NCI-H510A treated with DMSO at 0.1 percent for 48 hours (cell line): ENCODE measurements around the gene SOX5.

Source experiments
- DNase-seq: peaks from one replicate; lab custom pipeline; 2025; lab: John Stamatoyannopoulos, UW

Gene SOX5

DNA sequence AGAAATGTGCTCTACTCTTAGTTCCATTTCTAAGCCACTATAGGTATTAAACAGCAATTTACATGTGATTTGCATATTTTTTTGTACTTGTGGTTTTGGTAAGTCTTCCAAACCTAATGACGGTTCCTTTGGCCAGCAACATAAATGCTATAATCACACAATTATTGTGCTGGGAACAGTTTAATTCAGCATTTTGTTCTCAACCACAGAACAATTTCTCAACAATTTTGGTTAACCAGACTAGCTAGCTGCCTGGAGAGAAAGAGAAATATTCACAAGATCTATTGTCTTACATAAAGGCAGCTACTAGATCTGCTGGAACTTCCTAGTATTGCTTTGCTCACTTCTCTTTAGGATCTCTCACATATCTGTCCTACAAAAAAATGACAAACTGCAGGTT is 265.3 kb downstream of the SOX5 start:
- no peak for DNase-seq

- no peak for DNase-seq
Measured at GRCh38 chr12:23681237-23681636, 268.2 kb downstream of the SOX5 start.

DNA sequence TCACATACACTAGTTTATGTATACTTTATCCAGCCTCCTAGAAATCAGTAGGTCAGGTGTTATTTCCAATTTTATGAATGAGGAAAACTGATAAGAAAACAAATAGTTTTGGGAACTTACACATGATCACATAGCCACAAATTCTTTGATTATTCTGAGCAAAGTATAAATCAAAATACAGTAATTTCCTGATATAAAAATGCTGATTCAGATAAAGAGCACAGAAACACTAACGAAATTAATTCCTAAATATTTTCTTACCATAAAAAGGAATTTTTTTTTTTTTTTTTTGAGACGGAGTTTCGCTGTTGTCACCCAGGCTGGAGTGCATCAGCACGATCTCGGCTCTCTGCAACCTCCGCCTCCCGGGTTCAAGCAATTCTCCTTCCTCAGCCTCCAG is 275.4 kb downstream of the SOX5 start:
- DNase-seq = no peak

DNA sequence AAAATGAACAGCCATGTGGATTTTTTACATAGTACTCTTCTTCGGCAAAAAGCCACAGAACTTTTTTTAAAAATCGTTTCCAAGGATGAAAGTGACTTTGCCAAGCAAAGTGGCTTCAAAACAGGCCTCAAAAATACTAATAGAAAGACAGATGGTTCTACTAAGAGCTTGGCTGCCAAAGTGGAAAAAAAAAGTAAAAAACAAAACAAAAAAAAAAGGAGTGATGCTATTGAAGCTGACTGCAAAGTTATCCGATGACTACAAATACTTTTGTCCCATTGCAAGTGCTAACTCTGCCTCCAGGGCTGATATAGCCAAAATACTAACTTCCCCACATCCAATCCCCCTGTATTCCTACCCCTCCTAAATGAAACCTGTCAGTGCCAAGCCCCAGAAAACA is 277.6 kb downstream of the SOX5 start:
- DNase-seq = no peak

DNA sequence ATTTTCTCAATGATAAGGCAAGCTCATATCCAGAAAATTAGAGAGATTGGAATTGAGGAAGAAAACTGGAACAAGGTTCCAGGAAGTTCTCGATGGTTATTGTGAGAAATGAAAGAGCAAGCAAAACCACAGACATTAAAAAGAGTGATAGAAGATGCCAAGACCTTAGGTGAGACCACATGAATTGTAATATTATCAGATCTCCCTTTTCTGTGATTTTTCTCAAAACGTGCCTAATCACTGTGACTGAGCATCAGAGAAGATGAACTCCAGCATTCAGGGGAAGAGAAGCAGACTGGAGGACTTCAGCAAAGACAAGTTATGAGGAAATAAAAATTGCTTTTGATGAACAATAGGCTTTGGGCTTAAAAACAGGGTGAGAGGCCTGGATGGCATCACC is 278.8 kb downstream of the SOX5 start:
- no peak for DNase-seq

DNA sequence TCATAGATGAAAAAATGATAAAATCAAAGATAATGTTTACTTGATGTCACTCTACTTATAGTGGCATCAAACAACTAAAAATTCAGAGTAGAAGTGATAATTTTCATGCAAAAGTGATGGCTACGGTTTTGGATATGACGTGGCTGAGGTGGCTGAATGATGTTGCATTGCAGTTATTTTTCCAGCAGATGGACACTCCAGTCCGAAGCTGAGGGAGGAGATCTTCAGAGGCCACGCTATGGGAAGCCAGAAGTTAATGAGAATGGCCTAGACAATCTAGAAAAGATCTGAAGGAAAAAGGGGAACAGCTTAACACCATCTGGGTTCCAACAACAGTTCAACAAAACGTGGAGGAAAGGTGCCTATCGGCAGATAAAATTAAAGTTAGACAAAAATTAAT is 279.8 kb downstream of the SOX5 start:
- DNase-seq = no peak

GRCh38 chr12:23666866-23667265 is 282.6 kb downstream of the SOX5 start:
- no peak for DNase-seq

DNA sequence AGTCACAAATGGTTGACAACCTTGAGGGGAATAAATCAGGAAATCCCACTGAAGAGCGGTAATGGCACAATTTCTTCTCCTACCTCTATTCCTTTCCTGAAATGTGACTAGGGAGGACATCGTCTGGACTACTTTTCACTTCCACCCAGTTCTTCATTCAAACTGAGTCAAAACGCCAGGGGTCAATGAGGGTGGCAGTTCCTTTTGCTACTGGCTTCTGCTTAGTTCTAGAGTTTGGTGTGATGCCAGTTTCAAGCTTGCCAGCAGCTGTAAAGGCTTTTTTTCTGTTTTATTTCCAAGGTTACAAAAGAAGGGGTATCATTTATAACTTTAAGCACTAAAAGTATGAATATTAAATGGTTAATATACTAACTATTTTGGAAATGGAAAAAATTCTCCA is 286.5 kb downstream of the SOX5 start:
- no peak for DNase-seq

DNA sequence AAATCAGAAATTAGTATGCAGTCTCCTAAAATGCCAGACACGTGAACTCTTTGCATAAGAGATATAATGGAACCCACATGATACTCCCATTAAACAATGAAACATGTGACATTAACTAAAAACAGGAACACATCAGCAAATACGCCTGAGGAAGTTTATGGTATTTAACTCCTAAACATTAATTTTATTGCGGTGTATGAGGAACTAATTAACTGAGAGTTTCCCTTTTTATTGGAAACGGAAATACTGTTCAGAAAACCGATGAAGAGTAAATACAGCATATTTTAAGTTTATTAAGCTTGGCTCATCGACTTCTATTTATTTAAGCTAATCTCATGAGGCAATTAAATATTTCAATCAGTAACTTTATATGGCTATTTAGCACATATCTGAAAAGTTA is 290.3 kb downstream of the SOX5 start:
- DNase-seq = no peak

GRCh38 chr12:23657598-23657997 is 291.9 kb downstream of the SOX5 start:
- DNase-seq = no peak

- DNase-seq = no peak
Measured at GRCh38 chr12:23655884-23656283, 293.6 kb downstream of the SOX5 start.

DNA sequence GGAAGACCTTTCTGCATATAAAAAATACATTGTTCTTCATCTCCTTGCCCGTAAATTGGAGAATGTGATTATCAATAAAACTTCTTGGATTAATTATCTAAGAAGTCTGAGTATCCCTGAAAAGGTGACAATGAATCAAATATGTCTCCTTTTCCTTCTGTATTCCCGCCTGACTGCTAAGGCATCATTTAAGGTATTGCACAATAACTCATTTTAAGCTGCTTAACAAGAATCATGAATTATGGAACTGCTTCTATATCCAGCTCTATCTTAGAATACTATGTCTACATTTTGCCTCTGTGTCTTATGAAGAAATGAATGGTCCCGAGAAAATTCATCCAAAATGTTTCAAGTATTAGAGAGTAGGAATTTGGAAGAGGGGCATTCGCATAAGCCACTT is 294.4 kb downstream of the SOX5 start:
- DNase-seq = no peak

DNA sequence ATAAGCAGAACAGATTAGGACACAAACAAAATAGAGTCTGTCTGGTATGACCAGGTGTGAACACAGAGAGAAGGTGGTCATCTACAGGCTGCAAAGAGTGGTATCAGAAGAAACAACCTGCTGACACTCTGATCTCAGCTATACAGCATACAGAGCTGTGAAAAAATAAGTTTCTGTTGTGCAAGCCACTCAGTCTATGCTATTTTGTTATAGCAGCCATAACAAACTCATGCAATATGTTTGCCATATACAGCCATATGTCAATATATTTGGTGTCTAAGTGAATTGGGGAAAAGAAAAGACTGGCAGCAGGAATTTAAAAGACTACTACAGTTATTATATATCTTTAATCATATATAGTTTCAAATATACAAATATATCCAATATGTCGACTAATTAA is 300.9 kb downstream of the SOX5 start:
- no peak for DNase-seq

GRCh38 chr12:23640754-23641153 is 308.7 kb downstream of the SOX5 start:
- peak; percentile 17 for DNase-seq

DNA sequence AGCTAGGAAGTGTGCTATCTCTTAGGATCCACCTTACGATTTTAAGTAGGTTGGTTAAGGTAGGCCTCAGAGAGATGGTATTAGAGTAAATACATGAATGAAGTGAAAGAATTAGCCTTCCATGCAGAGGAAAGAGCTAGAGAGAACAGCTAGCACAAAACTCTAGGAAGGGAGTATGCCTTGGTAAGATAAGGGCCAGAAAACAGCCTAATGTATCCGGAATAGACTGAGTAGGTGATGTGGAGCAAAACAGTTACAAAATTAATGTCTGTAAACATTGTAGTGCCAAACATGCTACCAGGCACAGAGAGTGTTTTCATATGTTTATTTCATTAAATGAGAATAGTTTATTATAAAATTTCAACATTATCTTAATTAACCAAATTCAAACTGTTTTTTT is 315.1 kb downstream of the SOX5 start:
- DNase-seq = no peak

DNA sequence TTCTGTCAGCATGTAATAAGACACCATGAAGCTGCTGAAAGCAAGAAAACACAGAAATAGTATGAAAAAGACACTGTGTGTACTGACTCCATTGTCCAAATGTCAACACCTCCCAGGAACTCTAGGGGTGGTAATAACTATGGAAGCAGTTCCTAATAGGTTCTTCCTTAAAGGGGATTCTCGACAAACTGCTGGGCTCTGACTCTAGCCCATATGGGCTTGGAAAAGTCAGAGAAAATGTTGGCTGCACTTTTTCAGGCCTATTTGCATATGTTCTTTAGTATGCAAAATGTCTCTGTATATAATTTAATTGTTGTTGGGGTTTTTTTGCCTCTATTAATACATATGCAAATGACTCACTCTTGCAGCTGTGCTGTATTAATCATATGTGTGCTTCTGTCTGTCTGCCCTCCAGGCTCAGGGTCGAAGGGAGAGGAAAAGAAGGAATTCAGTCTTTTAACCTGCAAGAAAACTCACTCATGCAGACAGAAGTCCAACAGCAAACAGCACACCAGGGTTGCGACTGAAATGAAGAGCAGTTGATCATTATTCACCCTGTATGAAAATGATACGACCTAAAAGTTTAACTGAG is 317.6 kb downstream of the SOX5 start:
- DNase-seq = no peak

- no peak for DNase-seq
Measured at GRCh38 chr12:23630524-23630923, 318.9 kb downstream of the SOX5 start.

GRCh38 chr12:23628806-23629205 is 320.7 kb downstream of the SOX5 start:
- DNase-seq = no peak

- DNase-seq = no peak
Measured at GRCh38 chr12:23626791-23627190, 322.7 kb downstream of the SOX5 start.

DNA sequence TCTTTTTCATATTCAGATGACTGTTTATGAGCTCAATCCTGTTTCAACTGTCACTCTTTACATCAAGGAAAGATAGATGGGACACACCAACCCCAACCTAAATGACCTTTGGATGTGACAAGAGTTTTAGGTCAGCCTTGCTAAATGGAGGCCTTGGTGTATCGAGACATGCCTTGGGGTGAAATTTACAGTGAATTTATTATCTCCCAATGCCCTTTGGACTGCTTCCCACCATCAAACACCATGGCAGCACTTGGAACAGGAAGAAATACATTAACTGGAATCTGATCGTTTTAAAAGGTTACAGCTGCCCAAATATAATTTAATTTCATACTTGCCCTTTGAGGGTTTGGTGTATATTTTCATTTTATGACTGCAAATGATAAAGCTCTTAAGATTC is 327.6 kb downstream of the SOX5 start:
- no peak for DNase-seq

GRCh38 chr12:23618718-23619117 is 330.8 kb downstream of the SOX5 start:
- DNase-seq = no peak

- DNase-seq = no peak
Measured at GRCh38 chr12:23617749-23618148, 331.7 kb downstream of the SOX5 start.

DNA sequence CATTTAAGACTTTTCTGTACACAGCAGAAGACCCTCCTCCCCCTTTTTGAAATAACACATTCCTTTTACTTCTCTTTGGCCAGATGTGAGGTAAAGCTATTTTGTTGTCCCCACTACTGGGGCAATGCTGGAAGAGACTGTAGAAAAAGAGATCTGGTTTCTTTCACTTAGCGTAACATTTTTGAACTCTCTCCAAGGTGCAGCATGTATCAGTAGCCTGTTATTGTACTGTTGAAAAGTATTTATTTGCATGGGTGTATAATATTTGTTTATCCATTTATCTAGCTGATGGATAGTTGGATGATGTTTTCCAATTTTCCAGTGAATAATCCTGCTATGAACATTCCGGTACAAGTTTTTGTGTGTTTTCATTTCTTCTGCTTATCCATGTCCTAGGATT is 335.2 kb downstream of the SOX5 start:
- no peak for DNase-seq

DNA sequence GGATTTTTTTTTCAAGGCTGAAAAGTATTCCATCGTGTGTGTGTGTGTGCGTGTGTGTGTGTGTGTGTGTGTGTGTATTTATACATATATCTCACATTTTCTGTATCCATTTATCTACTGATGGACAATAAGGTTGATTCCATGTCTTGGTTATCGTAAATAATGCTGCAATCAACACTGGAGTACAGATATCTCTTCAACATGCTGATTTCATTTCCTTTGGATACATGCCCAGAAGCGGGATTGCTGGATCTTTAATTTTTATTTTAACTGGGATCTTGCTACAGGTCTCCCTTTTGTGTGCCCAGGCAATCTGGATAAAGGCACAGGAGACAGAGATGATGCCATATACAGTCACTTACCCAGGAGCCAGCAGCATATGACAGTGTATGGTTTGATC is 338.1 kb downstream of the SOX5 start:
- DNase-seq = no peak

DNA sequence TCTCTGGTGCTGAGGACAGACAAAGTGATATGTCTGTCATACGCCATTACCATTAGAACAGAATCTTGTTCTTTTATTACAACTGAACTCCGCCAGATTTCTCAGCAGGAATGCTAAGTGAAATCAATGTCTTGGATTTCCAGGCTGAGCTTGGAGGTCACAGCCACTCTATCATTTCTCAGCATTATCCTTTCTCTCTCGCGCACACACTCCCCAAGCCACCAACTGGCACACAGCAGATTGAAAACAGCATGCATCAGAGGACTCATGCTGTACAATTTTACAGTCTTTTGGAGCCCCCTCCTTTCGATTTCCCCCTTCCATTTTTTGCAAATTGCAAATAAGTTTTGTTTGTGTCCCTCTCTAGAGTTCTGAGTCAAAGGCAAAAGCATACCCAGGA is 348.6 kb downstream of the SOX5 start:
- no peak for DNase-seq
